ENCODE results near the gene SYNE3. TPM values are rescaled to one million over a fixed set of nuclear protein-coding genes. Genes with fewer than 3 reads are reported as not detected.

Gene SYNE3
- total RNA-seq, 1 donor from 2014 or later, result 0.15 TPM

DNA sequence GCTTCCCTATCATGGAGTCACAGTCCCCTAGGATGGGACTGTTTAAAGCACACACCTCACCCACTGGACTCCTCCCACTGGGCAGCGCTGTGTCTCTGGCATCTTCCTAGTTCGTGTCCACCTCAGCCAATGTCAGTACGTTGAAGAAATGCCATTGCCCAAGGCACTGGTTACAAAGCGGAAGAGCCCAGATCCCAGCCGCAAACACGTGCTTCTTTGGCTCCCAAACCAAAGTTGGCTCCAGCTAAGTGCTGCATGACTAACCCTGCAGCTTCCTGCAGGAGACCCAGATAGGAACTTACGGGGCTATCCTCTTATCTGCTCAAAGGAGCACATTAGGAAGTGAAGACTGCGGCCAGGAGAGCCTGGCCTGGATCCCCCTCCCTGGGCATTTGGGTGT, 9.3 kb downstream of the SYNE3 start:
- DNase-seq (ENCODE audit: low read depth), result peak; percentile 67

DNA sequence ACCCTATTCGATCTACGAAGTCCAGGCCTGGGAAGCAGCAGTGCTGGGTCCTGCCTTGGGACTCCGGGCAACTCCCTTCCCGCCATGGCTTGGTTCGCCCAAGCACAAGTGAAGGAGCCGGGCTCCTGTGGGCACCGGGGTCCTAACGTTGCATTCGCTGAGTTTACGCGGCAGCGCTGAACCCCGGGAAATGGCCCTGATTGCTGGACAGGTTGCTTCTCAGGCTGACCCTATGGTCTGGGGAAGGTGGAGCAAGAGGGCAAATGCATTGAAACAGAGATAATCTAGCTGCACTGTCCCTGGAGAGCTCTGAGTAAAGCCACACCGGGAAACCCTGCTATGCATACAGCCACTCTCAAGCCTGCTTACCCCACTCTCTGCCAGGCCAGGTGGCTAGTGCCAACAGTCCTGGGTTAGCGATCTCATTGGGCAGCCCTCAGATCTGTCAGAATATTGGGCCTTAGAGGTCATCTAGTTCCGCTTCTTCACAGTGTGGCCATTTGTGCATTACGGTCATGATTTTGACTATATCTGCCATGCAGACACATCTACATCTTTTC, 11.3 kb downstream of the SYNE3 start:
- no peak for DNase-seq (ENCODE audit: low read depth)

DNA sequence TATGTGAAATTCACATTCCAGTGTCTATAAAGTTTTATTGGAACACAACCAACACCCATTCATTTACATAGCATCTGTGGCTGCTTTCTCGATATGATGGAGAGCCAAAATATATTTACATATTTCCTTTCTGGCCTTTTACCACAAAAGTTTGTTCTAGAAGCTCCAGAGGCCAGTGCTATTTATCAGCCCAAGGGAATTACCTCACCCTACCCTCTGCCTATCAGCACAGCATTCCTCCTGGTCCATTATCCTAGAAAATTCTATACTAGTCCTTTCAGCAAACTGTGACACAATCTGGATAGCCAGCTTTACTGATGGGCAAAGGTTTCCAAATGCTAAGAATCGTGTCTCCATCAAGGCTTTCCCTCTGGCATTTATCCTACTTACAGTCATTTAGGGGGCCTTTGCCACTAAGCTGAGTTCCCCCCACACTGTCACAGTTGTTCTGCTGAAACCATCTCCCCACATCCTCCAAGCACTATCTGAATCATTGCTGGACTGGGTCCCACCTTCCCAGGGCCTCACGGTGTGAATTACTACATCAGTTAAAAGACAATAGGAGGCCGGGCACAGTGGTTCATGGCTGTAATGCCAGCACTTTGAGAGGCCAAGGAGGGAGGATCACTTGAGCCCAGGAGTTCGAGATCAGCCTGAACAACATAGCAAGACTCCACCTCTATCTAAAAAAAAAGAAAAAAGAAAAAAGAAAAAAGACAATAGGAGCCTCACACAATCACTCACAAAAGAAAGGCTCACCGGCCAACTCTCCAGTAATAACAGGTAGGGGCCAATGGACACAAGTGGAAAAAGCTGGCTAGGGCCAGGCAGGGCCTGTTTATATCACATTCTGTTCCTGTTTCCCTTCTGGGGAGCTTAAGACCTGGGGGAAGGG, 12.1 kb downstream of the SYNE3 start:
- DNase-seq (ENCODE audit: low read depth), result no peak

DNA sequence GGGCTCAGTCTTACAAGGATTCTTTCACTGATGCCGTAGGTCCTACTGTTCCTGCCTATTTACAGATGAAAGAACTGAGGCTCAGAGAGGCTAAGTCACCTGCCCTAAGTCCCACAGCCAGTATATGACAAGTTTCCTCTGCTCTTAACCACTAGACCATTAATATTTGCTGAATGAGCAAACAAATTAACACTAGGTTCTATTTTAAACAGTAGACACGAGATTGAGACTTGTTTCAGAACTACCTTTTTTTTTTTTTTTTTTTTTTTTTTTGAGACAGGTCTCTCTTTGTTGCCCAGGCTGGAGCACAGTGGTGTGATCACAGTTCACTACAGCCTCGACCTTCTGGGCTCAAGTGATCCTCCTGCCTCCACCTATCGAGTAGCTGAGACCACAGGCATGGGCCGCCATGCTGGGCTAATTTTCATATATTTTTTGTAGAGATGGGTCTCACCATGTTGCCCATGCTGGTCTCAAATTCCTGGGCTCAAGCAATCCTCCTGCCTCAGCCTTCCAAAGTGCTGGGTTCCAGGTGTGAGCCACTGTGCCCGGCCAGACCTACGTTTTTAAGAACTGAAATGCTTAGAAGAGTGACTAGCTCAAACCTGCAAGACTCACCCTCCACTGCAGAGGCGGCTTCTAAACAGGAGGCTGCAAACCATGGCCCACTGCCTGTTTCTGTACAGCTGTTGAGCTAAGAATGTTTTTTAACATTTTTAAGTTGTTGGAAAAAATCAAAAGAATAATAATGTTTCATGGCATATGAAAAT, 12.9 kb downstream of the SYNE3 start:
- DNase-seq (ENCODE audit: low read depth), result no peak

DNA sequence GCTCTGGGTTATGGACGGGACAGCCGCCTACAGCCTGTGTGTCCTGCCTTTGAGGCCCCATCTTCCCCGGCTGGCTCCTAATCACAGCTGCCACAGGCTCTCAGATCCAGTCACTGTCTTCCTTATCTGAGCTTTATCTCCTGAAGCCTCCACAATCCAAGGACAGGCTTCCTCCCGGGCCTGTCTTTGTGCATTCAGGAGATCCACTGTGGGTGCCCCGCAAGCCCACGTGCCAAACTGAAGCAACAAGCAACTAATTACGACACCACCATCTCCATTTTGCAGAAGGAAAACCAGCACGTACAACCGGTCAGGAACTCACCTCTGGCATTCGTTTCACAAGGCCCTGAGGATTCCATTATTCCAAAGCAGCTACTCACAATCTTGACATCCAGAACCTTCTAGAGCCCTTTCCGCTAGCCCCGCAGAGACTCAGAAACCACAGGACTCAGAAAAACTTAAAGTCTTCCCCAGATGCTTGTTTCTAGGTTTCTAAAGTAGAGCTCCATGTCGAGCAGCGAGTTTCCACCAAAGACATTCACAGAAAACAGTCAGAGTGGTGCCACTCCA, 14.0 kb downstream of the SYNE3 start:
- no peak for DNase-seq (ENCODE audit: low read depth)

- DNase-seq (ENCODE audit: low read depth), result peak; percentile 67
Measured at GRCh38 chr14:95500772-95501401, 15.6 kb downstream of the SYNE3 start.

GRCh38 chr14:95500201-95500681, 16.2 kb downstream of the SYNE3 start:
- DNase-seq (ENCODE audit: low read depth), result no peak

- DNase-seq (ENCODE audit: low read depth), result no peak
Measured at GRCh38 chr14:95499354-95499750, 17.1 kb downstream of the SYNE3 start.

DNA sequence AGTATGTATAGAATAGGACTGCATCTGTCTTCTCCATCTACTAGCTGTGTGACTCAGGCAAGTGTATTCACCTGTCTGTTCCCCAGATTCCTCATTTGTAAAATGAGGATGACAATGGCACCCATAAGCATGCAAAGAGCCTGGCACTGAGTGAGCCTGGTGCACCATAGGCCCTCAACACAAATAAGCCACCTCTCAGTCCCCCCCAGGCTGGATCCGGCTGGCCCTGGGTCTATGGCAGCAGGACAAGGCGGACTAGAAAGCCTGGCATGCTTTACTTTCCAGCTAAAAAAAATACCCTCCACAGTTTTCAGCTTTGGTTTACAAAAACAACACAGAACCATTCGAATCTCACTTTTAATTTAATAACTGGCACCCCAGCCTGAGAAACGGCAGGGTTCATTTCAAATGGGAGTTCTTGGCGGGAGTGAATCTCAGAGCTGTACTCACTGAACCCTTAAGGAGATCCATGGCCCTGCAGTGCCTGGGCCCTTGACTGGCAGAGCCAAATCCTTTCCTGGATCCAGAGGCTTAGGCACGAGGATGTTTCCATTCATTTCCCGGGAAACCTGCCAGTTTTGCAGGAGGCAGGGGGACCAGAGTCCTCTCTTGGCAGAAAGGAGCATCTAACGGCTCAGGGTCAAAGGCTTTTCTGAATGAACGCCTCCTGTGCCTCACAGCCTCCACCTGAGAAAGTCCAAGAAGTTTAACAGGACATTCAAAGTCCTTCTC, 17.7 kb downstream of the SYNE3 start:
- DNase-seq (ENCODE audit: low read depth), result peak; percentile 18

DNA sequence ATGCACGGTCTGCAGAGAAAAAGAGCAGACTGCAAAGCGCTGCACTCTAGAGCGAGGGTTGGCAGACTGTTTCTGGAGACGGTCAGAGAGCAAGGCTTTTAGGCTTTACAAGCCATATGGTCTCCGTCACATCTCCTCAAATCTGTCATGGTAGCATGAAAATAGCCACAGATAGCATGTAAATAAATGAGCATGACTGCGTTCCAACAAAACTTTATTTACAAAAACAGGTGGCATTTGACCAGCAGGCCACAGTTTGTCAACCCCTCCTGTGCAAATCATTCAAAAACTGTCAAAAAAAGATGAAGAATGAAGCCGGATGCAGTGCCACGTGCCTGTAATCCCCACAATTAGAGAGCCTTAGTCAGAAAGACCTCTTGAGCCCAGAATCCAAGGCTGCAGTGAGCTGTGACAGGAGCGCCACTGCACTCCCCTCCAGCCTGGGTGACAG, 18.9 kb downstream of the SYNE3 start:
- no peak for DNase-seq (ENCODE audit: low read depth)

GRCh38 chr14:95496690-95497259, 19.7 kb downstream of the SYNE3 start:
- DNase-seq (ENCODE audit: low read depth), result no peak

DNA sequence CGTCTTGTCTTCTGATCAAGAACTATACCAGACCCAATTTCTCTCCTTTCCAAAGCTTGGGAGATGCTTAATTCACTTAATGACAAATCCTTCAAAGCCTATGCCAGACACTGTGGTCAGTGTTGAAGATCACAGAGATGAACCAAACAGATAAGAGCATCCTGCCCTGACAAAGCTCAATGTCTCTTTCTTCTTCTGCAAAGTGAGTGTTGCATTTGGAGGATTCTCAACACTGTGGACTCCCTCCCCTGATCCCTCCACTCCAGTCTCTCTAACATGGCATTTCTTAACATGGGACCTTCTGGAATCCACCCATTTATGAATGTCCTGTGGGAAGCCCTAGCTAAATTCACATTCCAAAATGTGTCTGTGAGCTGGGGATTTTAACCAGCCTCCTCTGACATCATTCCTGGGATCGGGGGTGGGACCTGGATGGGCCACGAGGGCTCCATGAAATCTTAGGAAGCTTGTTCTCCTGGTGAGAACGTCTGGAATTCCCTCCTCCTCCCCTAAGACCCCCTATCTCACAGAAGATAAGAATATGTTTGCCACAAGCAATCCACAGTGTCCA, 20.3 kb downstream of the SYNE3 start:
- no peak for DNase-seq (ENCODE audit: low read depth)

- DNase-seq (ENCODE audit: low read depth), result no peak
Measured at GRCh38 chr14:95495538-95496025, 20.9 kb downstream of the SYNE3 start.

DNA sequence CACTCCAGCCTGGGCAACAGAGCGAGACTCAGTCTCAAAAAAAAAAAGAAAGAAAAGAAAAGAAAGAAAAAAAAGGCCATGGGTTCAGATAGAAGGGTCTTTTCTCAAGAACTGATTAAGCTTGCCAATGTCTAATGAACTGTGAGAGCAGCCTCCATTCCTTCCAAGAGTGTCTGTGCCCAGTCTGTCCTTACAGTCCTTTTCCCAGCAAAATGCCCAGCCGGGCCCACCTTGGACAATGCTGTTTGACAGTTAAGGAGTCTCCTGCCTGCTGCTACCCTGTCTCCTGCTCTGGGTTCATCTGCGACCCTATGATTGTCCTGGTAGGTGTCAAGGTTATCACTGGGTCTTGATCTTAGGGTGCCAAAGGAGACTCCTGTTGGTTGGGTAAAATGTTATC, 21.4 kb downstream of the SYNE3 start:
- DNase-seq (ENCODE audit: low read depth), result no peak

GRCh38 chr14:95494456-95494855, 22.0 kb downstream of the SYNE3 start:
- peak; percentile 29 for DNase-seq (ENCODE audit: low read depth)

DNA sequence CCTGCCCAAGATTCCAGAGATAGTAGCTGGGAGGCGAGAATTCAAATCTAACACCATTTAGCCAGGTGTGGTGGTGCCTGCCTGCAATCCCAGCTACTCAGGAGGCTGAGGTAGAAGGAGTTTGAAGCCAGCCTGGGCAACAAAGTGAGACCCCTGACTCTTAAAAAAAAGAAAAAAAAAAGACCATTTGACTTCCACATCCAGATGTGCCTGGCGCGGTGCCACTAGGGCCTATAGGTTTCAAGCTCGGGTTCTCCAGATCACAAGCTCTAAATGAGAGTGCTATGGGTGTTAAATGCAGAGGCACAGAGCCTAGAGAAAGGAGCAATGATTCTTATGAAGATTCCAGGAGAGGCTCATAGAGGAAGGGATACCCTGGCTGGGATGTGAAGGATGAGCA, 22.5 kb downstream of the SYNE3 start:
- DNase-seq (ENCODE audit: low read depth), result no peak

DNA sequence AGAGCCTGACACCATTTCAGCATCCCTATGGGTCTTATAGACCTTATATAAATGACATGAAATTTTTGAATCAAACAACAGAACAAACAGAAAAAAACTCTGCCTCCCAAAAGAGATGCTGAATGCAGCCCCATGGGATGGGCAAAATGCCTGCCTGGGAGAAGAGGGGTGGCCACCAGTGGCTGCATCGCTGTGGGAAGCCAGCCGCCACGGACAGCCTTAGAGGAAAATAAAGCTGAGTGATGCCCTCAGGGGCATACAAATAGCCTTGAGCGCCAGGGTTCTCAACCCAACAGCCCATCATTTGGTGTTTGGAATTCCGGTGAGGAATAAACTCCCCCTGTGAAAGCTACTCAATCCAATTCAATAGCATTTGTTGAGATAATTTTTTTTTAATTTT, 22.9 kb downstream of the SYNE3 start:
- DNase-seq (ENCODE audit: low read depth), result no peak

- DNase-seq (ENCODE audit: low read depth), result no peak
Measured at GRCh38 chr14:95491936-95492608, 24.4 kb downstream of the SYNE3 start.

DNA sequence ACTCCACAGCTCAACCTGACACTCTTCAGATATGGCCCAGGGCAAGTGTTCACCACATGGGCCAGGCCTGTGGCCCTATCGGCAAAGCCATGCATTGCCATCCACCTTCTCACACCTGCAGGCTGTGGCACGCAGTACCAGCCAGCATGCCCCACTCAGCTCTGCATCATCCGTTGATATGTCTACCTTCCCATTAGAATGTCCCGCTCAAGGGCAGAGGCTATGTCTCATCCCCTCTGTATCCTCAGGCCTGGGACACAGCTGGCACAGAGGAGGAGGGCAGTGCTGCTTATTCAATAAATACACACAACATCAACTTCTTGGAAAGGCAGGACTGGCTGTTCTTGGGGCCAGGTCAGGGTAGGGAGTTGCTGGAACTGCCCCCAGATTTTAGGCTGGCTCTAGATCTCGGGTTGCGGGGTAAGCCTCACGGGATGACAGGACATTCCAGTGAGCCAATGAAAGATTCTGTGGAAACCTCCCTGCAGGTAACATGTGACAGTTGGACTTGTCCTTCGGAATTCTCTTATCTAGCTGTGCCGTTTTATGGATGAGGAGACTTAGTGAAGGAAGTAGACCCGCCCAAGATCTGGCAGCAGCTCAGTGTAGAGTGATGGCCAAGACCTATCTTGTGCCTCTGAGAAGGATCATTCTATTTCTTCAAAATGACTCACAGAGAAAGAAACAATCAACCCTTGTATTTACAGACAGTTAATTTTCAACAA, 25.6 kb downstream of the SYNE3 start:
- DNase-seq (ENCODE audit: low read depth), result peak; percentile 70
